ENCODE data around the gene LILRA2. TPM values are rescaled to one million over a fixed set of nuclear protein-coding genes. Genes with fewer than 3 reads are reported as not detected.

LILRA2 gene
- total RNA-seq, 1 experiment from 2014 or later, result not detected

- Histone ChIP-seq H3K4me1 (no peaks in the 10 kb centered on the region), H3K4me3 (ENCODE audit: low read depth, low read length) (no peak overlapping the region), H3K27me3 (replicated peaks; ENCODE audit: control insufficient read depth, insufficient read depth, low read length) (no peaks in the 10 kb centered on the region), H3K9me3 (no peaks in the 10 kb centered on the region), H3K36me3 (ENCODE audit: control insufficient read depth, insufficient read depth, low read length) (no peaks in the 10 kb centered on the region)
- no TSS peak for BruUV-seq (replicated peaks)
- no peak overlapping the region for H3K4me3 Mint-ChIP-seq (ENCODE audit: unreplicated experiment)
- H3K9me3 Mint-ChIP-seq (ENCODE audit: unreplicated experiment), result no peaks in the 10 kb centered on the region
- TF ChIP-seq, protein P1, sequence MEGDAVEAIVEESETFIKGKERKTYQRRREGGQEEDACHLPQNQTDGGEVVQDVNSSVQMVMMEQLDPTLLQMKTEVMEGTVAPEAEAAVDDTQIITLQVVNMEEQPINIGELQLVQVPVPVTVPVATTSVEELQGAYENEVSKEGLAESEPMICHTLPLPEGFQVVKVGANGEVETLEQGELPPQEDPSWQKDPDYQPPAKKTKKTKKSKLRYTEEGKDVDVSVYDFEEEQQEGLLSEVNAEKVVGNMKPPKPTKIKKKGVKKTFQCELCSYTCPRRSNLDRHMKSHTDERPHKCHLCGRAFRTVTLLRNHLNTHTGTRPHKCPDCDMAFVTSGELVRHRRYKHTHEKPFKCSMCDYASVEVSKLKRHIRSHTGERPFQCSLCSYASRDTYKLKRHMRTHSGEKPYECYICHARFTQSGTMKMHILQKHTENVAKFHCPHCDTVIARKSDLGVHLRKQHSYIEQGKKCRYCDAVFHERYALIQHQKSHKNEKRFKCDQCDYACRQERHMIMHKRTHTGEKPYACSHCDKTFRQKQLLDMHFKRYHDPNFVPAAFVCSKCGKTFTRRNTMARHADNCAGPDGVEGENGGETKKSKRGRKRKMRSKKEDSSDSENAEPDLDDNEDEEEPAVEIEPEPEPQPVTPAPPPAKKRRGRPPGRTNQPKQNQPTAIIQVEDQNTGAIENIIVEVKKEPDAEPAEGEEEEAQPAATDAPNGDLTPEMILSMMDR (IDR thresholded peaks at IDR 0.05; ENCODE audit: insufficient read depth in 1 of 2, low read depth in 1 of 2, low read length in 1 of 2, severe bottlenecking in 1 of 2, unreplicated experiment in 1 of 2), result no peak
- intact Hi-C loops (cut with micrococcal nuclease; ENCODE audit: unreplicated experiment), result no loop called here
- H3K36me3 Mint-ChIP-seq (ENCODE audit: insufficient read depth, unreplicated experiment), result no peaks in the 10 kb centered on the region
- H3K27me3 Mint-ChIP-seq (ENCODE audit: insufficient read depth, unreplicated experiment), result peaks cover 15% of the 10 kb centered on the region
- CTCF ChIA-PET, result no interaction called here
- no peak overlapping the region for H3K27ac Mint-ChIP-seq (ENCODE audit: unreplicated experiment)
- no peak for DNase-seq
- POLR2A ChIA-PET, result no interaction called here
- no peaks in the 10 kb centered on the region for H3K4me1 Mint-ChIP-seq (ENCODE audit: low read depth, unreplicated experiment)
Measured at GRCh38 chr19:54541712-54542111, 31.9 kb upstream of the LILRA2 start.

DNA sequence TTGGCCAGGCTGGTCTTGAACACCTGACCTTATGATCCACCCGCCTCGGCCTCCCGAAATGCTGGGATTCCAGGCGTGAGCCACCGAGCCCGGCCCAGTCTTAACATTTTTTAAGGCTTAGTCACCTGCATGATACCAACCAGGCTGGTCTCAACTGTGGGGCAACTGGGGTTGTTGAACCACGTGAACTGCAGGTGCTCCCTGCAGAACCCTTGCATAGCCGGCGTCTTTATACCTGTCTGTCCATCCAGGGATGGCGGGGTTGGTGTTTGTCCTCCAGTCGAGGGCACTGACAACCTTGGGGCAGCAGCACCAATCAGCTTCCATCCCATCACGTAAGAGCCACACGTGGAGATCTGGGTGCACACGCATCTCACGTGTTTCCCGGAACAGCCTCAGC, 24.8 kb upstream of the LILRA2 start:
- Histone ChIP-seq H3K27me3 (replicated peaks; ENCODE audit: control insufficient read depth, insufficient read depth, low read length) (no peaks in the 10 kb centered on the region), H3K36me3 (ENCODE audit: control insufficient read depth, insufficient read depth, low read length) (no peaks in the 10 kb centered on the region), H3K4me3 (ENCODE audit: low read depth, low read length) (no peak overlapping the region), H3K9me3 (no peaks in the 10 kb centered on the region), H3K4me1 (no peaks in the 10 kb centered on the region)
- intact Hi-C loops (cut with micrococcal nuclease; ENCODE audit: unreplicated experiment), result no loop called here
- peaks cover 5% of the 10 kb centered on the region for H3K27me3 Mint-ChIP-seq (ENCODE audit: insufficient read depth, unreplicated experiment)
- CTCF ChIA-PET, result no interaction called here
- peaks cover 12% of the 10 kb centered on the region for H3K9me3 Mint-ChIP-seq (ENCODE audit: unreplicated experiment)
- no peak for DNase-seq
- no peaks in the 10 kb centered on the region for H3K36me3 Mint-ChIP-seq (ENCODE audit: insufficient read depth, unreplicated experiment)
- BruUV-seq (replicated peaks), result no TSS peak
- H3K4me3 Mint-ChIP-seq (ENCODE audit: unreplicated experiment), result no peak overlapping the region
- TF ChIP-seq, protein P1 (IDR thresholded peaks at IDR 0.05; ENCODE audit: insufficient read depth in 1 of 2, low read depth in 1 of 2, low read length in 1 of 2, severe bottlenecking in 1 of 2, unreplicated experiment in 1 of 2), result no peak
- H3K27ac Mint-ChIP-seq (ENCODE audit: unreplicated experiment), result no peak overlapping the region
- H3K4me1 Mint-ChIP-seq (ENCODE audit: low read depth, unreplicated experiment), result no peaks in the 10 kb centered on the region
- POLR2A ChIA-PET, result no interaction called here

DNA sequence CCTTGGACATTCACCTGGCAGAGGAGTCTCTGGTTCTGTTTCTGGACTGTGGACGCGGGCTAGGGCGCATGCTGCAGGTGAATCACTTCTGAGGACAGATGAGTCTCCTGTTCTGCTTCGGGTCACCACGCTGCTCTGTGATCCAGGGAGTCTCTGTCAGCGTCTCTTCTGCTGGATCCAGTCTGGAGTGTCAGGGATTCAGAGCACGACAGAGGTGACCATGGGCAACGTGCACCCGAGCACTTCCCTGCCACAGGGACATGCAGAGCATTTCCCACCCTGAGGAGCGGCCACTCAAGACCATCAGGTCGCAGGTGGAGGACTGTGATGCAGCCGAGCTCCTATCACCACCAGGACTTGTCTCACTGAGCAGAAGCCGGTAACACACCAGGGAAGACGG, 24.4 kb upstream of the LILRA2 start:
- ChIA-PET POLR2A (no interaction called here), CTCF (no interaction called here)
- no TSS peak for BruUV-seq (replicated peaks)
- Histone ChIP-seq H3K36me3 (ENCODE audit: control insufficient read depth, insufficient read depth, low read length) (no peaks in the 10 kb centered on the region), H3K4me1 (no peaks in the 10 kb centered on the region), H3K4me3 (ENCODE audit: low read depth, low read length) (no peak overlapping the region), H3K9me3 (no peaks in the 10 kb centered on the region), H3K27me3 (replicated peaks; ENCODE audit: control insufficient read depth, insufficient read depth, low read length) (no peaks in the 10 kb centered on the region)
- H3K9me3 Mint-ChIP-seq (ENCODE audit: unreplicated experiment), result peaks cover 12% of the 10 kb centered on the region
- H3K27me3 Mint-ChIP-seq (ENCODE audit: insufficient read depth, unreplicated experiment), result peaks cover 3% of the 10 kb centered on the region
- TF ChIP-seq, protein P1 (IDR thresholded peaks at IDR 0.05; ENCODE audit: insufficient read depth in 1 of 2, low read depth in 1 of 2, low read length in 1 of 2, severe bottlenecking in 1 of 2, unreplicated experiment in 1 of 2), result no peak
- no peak overlapping the region for H3K4me3 Mint-ChIP-seq (ENCODE audit: unreplicated experiment)
- H3K4me1 Mint-ChIP-seq (ENCODE audit: low read depth, unreplicated experiment), result no peaks in the 10 kb centered on the region
- intact Hi-C loops (cut with micrococcal nuclease; ENCODE audit: unreplicated experiment), result no loop called here
- no peak overlapping the region for H3K27ac Mint-ChIP-seq (ENCODE audit: unreplicated experiment)
- DNase-seq, result no peak
- H3K36me3 Mint-ChIP-seq (ENCODE audit: insufficient read depth, unreplicated experiment), result no peaks in the 10 kb centered on the region
